HEK293 (cell line): ENCODE measurements around the gene ZNF519.
"Not testable (repeated sequence)": the region's sequence is repeated elsewhere in the genome, so short reads cannot be mapped to it uniquely, and the experiment has no call there.

Experiments used
- CTCF ChIA-PET: fragments of 350-600 bp; formaldehyde crosslinking; extraction: SDS; loops from one replicate; lab custom pipeline; 2021; ENCODE audit warnings: antibody characterized with exemption; lab: Yijun Ruan, JAX
- POLR2A ChIA-PET: fragments of 300-600 bp; formaldehyde crosslinking; extraction: SDS; loops from one replicate; lab custom pipeline; 2020; ENCODE audit warnings: antibody characterized with exemption, inconsistent platforms; lab: Yijun Ruan, JAX
- H3K27ac ChIP-seq: fragments of 200-500 bp; sonication (Bioruptor generic); 2 replicates; pipeline ENCODE4 v1.5.1; 2014; ENCODE audit warnings: low read depth, low read length, control low read depth, inconsistent platforms; ENCODE audit errors: extremely low read depth
- H3K36me3 ChIP-seq, 2 experiments: fragments of 200-500 bp in 1 of 2; sonication (Bioruptor generic) in 1 of 2; 1 replicate in 1 of 2; 2 replicates in 1 of 2; pipeline ENCODE4 v1.5.1; 2014 to 2017; ENCODE audit warnings: inconsistent platforms in 2 of 2, low read length in 2 of 2; ENCODE audit not compliant: control insufficient read depth in 2 of 2, insufficient read depth in 1 of 2
- H3K4me1 ChIP-seq: fragments of 200-500 bp; sonication (Bioruptor generic); 2 replicates; pipeline ENCODE4 v1.5.1; 2014; ENCODE audit warnings: mild to moderate bottlenecking, low read length, inconsistent platforms; ENCODE audit not compliant: control insufficient read depth, insufficient read depth
- H3K4me3 ChIP-seq: 2 replicates; pipeline ENCODE4 v1.5.1; 2011; ENCODE audit warnings: low read depth, mild to moderate bottlenecking, control low read depth, low read length, moderate library complexity
- H3K9me3 ChIP-seq: fragments of 200-500 bp; sonication (Bioruptor generic); 2 replicates; pipeline ENCODE4 v1.5.1; 2014; ENCODE audit warnings: low read depth, low read length, inconsistent platforms; ENCODE audit not compliant: control insufficient read depth, insufficient read depth
- BCL11A ChIP-seq: fragments of 450-650 bp; formaldehyde crosslinking; IDR thresholded peaks from 2 replicates; pipeline ENCODE4 v1.5.1; 2016; ENCODE audit warnings: low read depth, missing biosample characterization, missing genetic modification characterization
- PRDM1 ChIP-seq: fragments of 450-650 bp; formaldehyde crosslinking; IDR thresholded peaks from 2 replicates; pipeline ENCODE4; 2016; ENCODE audit warnings: missing biosample characterization, missing genetic modification characterization
- SCRT1 ChIP-seq: fragments of 450-650 bp; formaldehyde crosslinking; IDR thresholded peaks from 2 replicates; pipeline ENCODE4 v1.5.1; 2016; ENCODE audit warnings: missing biosample characterization, missing genetic modification characterization, borderline replicate concordance
- ZFP41 ChIP-seq: fragments of 450-650 bp; formaldehyde crosslinking; IDR thresholded peaks from 2 replicates; pipeline ENCODE4 v1.5.1; 2016; ENCODE audit warnings: missing biosample characterization, missing genetic modification characterization, borderline replicate concordance
- ZFP69B ChIP-seq: fragments of 450-650 bp; formaldehyde crosslinking; IDR thresholded peaks from 2 replicates; pipeline ENCODE4 v1.5.1; 2016; ENCODE audit warnings: missing biosample characterization, missing genetic modification characterization
- ZNF146 ChIP-seq: fragments of 450-650 bp; formaldehyde crosslinking; IDR thresholded peaks from 2 replicates; pipeline ENCODE4 v1.5.1; 2016; ENCODE audit warnings: missing biosample characterization, missing genetic modification characterization
- ZNF335 ChIP-seq: fragments of 450-650 bp; formaldehyde crosslinking; conservative IDR thresholded peaks from 2 replicates; pipeline ENCODE4 v1.5.1; 2016; ENCODE audit warnings: missing biosample characterization, missing genetic modification characterization
- ZNF561 ChIP-seq: fragments of 450-650 bp; IDR thresholded peaks from 2 replicates; pipeline ENCODE4 v1.5.1; 2018; ENCODE audit warnings: missing biosample characterization, missing genetic modification characterization, borderline replicate concordance
- ZNF571 ChIP-seq: fragments of 450-650 bp; formaldehyde crosslinking; IDR thresholded peaks from 2 replicates; pipeline ENCODE4 v1.5.0; 2017; ENCODE audit warnings: missing biosample characterization, missing genetic modification characterization
- ZNF629 ChIP-seq: fragments of 450-650 bp; formaldehyde crosslinking; IDR thresholded peaks from 2 replicates; pipeline ENCODE4 v1.5.1; 2017; ENCODE audit warnings: missing biosample characterization, missing genetic modification characterization
- ZNF785 ChIP-seq: fragments of 450-650 bp; formaldehyde crosslinking; IDR thresholded peaks from 2 replicates; pipeline ENCODE4 v1.5.1; 2016; ENCODE audit warnings: missing biosample characterization, missing genetic modification characterization
- ZNF843 ChIP-seq: fragments of 450-650 bp; formaldehyde crosslinking; IDR thresholded peaks from 2 replicates; pipeline ENCODE4 v1.5.1; 2016; ENCODE audit warnings: missing biosample characterization, missing genetic modification characterization
- TF ChIP-seq, protein P1 (sequence below): fragments of 450-650 bp; formaldehyde crosslinking; IDR thresholded peaks from 2 replicates; pipeline ENCODE4 v1.5.1; 2016; ENCODE audit warnings: missing biosample characterization, missing genetic modification characterization
- TF ChIP-seq, protein P2 (sequence below): fragments of 450-650 bp; formaldehyde crosslinking; IDR thresholded peaks from 2 replicates; pipeline ENCODE4 v1.5.1; 2016; ENCODE audit warnings: missing biosample characterization, missing genetic modification characterization, borderline replicate concordance

Gene ZNF519

DNA sequence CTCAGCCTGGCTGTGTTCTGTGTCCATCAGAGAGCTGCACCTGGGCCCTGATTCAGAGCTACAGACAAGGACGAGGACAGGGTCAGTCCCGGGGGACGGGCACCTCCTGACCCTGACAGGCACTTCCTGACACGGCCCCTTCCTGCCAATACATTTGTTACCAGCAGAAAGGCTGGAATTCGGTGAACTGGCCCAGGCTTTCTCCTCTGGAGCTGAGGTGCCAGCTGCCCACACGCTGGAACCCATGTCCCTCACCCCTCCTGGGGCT, 12.3 kb upstream of the ZNF519 start:
- no peaks in the 10 kb centered on the region for H3K36me3 ChIP-seq
- no peaks in the 10 kb centered on the region for H3K9me3 ChIP-seq
- CTCF ChIA-PET, result no interaction called here
- POLR2A ChIA-PET, result no interaction called here
- no peak overlapping the region for H3K4me3 ChIP-seq
- H3K27ac ChIP-seq, result no peak overlapping the region
- TF ChIP-seq ZNF561 (tag by site-specific recombination) (no peak), ZNF146 (no peak), BCL11A (tag by site-specific recombination) (no peak), ZNF843 (no peak), ZNF571 (tag by site-specific recombination) (no peak), SCRT1 (tag by site-specific recombination) (no peak), ZNF335 (tag by site-specific recombination) (no peak), ZNF785 (tag by site-specific recombination) (no peak), ZFP41 (tag by site-specific recombination) (no peak), ZFP69B (tag by site-specific recombination) (no peak), PRDM1 (no peak), ZNF629 (no peak)
- TF ChIP-seq, protein P1, sequence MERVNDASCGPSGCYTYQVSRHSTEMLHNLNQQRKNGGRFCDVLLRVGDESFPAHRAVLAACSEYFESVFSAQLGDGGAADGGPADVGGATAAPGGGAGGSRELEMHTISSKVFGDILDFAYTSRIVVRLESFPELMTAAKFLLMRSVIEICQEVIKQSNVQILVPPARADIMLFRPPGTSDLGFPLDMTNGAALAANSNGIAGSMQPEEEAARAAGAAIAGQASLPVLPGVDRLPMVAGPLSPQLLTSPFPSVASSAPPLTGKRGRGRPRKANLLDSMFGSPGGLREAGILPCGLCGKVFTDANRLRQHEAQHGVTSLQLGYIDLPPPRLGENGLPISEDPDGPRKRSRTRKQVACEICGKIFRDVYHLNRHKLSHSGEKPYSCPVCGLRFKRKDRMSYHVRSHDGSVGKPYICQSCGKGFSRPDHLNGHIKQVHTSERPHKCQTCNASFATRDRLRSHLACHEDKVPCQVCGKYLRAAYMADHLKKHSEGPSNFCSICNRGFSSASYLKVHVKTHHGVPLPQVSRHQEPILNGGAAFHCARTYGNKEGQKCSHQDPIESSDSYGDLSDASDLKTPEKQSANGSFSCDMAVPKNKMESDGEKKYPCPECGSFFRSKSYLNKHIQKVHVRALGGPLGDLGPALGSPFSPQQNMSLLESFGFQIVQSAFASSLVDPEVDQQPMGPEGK (tag by site-specific recombination), result no peak
- TF ChIP-seq, protein P2, sequence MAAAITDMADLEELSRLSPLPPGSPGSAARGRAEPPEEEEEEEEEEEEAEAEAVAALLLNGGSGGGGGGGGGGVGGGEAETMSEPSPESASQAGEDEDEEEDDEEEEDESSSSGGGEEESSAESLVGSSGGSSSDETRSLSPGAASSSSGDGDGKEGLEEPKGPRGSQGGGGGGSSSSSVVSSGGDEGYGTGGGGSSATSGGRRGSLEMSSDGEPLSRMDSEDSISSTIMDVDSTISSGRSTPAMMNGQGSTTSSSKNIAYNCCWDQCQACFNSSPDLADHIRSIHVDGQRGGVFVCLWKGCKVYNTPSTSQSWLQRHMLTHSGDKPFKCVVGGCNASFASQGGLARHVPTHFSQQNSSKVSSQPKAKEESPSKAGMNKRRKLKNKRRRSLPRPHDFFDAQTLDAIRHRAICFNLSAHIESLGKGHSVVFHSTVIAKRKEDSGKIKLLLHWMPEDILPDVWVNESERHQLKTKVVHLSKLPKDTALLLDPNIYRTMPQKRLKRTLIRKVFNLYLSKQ (tag by site-specific recombination), result no peak
- no peaks in the 10 kb centered on the region for H3K4me1 ChIP-seq

DNA sequence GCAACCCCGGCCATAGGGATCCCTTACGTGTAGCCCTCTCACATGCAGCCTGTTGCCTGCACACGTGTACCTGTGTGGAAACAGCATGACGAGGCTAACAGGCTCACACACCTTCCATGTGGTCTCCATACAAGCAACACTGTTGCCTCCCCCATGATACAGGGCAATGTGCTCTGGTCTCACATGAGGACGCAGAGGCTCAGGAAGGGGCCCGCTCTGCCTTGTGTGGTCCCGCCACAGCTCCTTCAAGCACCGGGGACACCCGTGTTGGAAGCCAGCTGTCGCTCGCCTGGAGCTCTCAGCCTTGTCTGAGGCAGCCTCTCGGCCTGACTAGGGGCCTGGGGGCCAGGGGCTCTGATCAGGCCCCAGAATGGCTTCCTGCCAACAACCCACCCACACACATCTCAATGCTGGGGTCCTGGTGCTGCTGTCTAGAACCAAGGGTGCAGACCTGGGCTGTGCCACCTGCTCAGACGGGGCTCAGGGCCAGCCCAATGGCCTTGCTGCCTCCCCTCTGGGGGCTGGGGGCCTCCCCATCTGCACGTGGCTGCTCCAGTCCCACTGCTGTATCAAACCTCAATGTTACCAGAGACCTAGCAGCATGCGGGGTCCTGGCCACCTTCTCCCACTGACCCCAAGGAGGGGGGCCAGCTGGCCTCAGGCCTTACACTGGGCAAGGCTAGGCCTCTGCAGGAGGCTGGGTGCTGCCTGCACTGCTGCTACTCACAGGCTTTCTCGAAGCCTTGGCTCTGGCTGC, 11.8 kb upstream of the ZNF519 start:
- CTCF ChIA-PET, H3K9me3 ChIP-seq, H3K4me1 ChIP-seq, POLR2A ChIA-PET, H3K27ac ChIP-seq, H3K36me3 ChIP-seq, H3K4me3 ChIP-seq: not testable (repeated sequence)

DNA sequence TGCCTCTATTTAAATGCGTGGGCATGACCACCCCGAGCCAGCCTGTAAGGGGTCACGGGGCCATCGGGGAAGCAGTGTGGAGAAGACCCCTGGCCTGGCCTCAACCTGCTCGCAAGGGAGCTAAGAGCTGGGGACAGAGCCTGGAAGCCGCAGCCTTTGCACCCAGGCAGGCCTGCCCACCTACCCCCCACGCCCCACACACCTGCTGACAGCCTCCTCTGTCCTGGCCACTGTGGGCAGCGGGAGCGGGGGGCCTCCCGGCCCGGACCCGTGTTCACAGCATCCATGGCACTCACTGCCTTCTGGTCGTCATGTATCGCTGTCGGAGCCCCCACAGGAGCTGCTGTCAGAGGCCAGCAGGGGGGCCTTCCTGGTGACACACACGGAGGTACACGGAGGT, 11.2 kb upstream of the ZNF519 start:
- CTCF ChIA-PET, H3K27ac ChIP-seq, H3K4me1 ChIP-seq, POLR2A ChIA-PET, H3K9me3 ChIP-seq, H3K4me3 ChIP-seq, H3K36me3 ChIP-seq: not testable (repeated sequence)

DNA sequence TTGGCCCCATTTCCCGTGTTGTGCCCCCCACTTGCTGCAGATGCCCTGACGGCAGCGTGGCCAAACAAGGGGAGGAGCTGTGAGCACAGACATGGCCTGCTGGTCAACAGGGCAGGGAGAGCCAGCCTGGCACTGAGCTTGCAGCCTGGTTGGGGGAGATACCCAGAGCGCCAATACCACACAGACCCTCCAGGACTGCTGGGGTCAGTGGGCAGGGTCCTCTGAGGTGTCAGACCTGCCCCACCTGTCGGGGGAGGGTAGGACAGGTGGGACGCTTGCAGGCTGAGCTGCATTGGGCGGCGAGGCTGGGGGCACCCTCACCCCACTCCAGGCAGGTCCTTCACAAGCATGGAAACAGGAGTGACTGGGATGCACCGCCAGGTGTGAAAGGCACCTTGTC, 9.9 kb upstream of the ZNF519 start:
- H3K4me1 ChIP-seq, H3K4me3 ChIP-seq, H3K36me3 ChIP-seq, POLR2A ChIA-PET, H3K27ac ChIP-seq, H3K9me3 ChIP-seq: not testable (repeated sequence)
- CTCF ChIA-PET, result interaction anchor here (0.6 kb wide), 1 partner anchor 12 kb away, joined by 3 read pairs; no protein-coding TSS in a partner anchor

DNA sequence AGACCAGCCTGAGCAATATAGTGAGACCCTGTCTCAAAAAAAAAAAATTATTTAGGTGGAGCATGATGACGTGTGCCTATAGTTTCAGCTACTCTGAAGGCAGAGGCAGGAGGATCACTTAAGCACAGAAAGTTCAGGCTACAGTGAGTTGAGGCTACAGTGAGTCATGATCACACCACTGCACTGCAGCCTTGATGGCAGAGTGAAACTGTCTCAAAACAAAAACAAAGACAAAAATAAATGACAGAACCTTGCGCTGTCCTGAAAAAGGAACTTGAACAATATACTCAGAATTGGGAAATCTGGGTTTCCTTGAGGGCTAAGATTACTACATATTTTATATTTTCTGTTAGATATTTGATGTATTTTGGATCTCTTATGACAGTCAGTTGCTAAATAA, 7.3 kb upstream of the ZNF519 start:
- H3K4me1 ChIP-seq, H3K27ac ChIP-seq, CTCF ChIA-PET, H3K4me3 ChIP-seq, POLR2A ChIA-PET, H3K9me3 ChIP-seq, H3K36me3 ChIP-seq: not testable (repeated sequence)

DNA sequence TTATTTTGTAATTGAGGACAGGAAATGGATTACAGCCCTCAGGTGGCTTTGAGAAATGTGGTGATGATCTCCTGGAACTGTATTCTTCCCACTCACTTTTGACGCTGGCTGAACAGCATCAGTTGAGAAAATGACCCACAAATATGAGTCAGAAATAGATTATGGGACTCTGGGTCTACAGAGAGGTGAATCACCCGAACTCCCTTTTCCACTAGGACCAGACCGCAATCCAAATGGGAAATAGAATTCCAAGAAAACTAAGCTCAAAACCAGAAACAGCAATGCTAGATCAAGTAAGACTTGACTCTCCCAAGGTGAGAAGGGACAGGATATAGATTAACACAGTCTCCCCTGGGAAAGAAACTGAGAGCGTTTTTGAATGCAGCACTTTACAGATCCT, 5.7 kb upstream of the ZNF519 start:
- H3K9me3 ChIP-seq, H3K4me1 ChIP-seq, CTCF ChIA-PET, H3K36me3 ChIP-seq, POLR2A ChIA-PET, H3K27ac ChIP-seq, H3K4me3 ChIP-seq: not testable (repeated sequence)

DNA sequence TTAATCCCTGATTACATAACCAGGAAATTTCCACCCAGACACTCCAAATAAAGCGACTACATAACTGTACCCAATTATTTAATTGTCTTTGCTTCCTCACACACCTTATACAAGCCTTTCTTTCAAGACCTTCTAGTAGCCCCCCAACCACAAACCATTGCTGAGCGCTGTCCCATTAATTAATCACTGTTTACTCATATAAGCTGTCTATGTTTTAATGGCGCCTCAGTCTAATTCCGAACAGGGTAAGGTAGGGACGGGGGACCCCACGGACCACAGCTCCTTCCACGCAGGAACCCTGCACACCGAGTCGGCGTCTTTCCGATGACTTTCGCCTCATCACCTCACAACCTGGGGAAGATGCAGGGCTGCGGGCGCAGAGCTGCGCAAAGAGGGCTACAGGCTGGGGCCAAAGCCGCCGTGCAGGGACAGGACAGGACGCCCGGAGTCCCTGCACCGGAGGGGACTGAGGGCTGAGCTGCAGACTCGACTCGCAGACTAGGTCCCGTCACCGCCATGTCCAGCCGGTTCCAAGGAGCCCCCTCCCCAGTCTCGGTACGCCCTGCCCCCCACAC, 452 bp downstream of the ZNF519 start:
- H3K4me1 ChIP-seq, POLR2A ChIA-PET, H3K9me3 ChIP-seq, CTCF ChIA-PET, H3K36me3 ChIP-seq: not testable (repeated sequence)
- peak overlapping the region; percentile 68 for H3K4me3 ChIP-seq
- peak overlapping the region; percentile 44; the same call in 1 of the 2 replicates for H3K27ac ChIP-seq
